ENCODE data around the gene PTPRC. TPM values are rescaled to one million over a fixed set of nuclear protein-coding genes. Genes with fewer than 3 reads are reported as not detected.

Gene PTPRC
- total and polyA plus RNA-seq, 2 donors (not counting 3 experiments of a cell fraction or from before 2014, with no cell fraction given) = not detected

DNA sequence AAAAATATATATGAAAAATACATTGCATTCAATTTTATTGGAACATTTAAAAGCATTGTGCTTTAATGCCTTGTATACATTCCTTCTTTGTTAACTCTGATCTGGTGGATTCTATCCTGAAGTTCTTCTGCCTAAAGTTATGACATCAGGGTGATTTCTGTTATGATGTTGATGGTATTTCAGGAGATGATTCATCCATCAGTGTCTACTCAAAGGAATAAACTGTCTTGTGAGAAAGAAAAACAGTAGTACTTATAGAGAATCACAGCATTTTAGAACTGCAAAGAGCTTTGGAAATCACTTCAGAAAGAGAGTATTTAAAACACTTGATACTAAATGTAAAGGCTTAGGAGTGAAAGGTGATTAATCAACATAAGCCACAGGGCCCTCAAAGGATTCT lies 155.7 kb downstream of the PTPRC start:
- H3K4me1 ChIP-seq (ENCODE audit: control insufficient read depth, extremely low read depth, insufficient read depth, low read length) = no peaks in the 10 kb centered on the region
- no peak overlapping the region for H2AFZ ChIP-seq (ENCODE audit: low read depth, low read length)
- H3K9ac ChIP-seq (replicated peaks; ENCODE audit: extremely low read depth, insufficient read depth, low read length) = no peak overlapping the region
- no peaks in the 10 kb centered on the region for H3K79me2 ChIP-seq (ENCODE audit: control insufficient read depth, insufficient read depth, low read length)
- peak; percentile 74 for FAIRE-seq
- H3K4me2 ChIP-seq (ENCODE audit: insufficient read depth, low read length) = no peak overlapping the region
- intact Hi-C loops (cut with micrococcal nuclease) (no loop called here), dilution Hi-C loops (cut with MboI; ENCODE audit: extremely low pct_ligation_motif_present, low sequenced_read_pairs) (no loop called here)
- H3K4me3 ChIP-seq (replicated peaks in 1 of 3; ENCODE audit: insufficient read depth in 1 of 3, low read depth in 1 of 3, low read length in 3 of 3) = no peak overlapping the region
- TF ChIP-seq, protein P1, sequence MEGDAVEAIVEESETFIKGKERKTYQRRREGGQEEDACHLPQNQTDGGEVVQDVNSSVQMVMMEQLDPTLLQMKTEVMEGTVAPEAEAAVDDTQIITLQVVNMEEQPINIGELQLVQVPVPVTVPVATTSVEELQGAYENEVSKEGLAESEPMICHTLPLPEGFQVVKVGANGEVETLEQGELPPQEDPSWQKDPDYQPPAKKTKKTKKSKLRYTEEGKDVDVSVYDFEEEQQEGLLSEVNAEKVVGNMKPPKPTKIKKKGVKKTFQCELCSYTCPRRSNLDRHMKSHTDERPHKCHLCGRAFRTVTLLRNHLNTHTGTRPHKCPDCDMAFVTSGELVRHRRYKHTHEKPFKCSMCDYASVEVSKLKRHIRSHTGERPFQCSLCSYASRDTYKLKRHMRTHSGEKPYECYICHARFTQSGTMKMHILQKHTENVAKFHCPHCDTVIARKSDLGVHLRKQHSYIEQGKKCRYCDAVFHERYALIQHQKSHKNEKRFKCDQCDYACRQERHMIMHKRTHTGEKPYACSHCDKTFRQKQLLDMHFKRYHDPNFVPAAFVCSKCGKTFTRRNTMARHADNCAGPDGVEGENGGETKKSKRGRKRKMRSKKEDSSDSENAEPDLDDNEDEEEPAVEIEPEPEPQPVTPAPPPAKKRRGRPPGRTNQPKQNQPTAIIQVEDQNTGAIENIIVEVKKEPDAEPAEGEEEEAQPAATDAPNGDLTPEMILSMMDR (IDR thresholded peaks at IDR 0.05; ENCODE audit: extremely low read depth in 1 of 2, insufficient read depth in 1 of 2, low read depth in 1 of 2, low read length in 2 of 2) = no peak
- TF ChIP-seq FOS (IDR thresholded peaks at IDR 0.05; ENCODE audit: borderline replicate concordance, insufficient read depth, low read length) = peak; percentile 68
- TF ChIP-seq JUN (IDR thresholded peaks at IDR 0.05; ENCODE audit: borderline replicate concordance, insufficient read depth, insufficient read length, low read depth) = peak; percentile 34
- H3K27ac ChIP-seq (ENCODE audit: insufficient read depth, low read depth, low read length) = no peak overlapping the region
- H3K9me3 ChIP-seq (replicated peaks; ENCODE audit: control insufficient read depth, insufficient read depth, low read length) = no peaks in the 10 kb centered on the region
- ChIA-PET CTCF (interaction anchor here (1.0 kb wide), 1 partner anchor 11 kb away, joined by 5 read pairs; no protein-coding TSS in a partner anchor), POLR2A (no interaction called here)
- no peaks in the 10 kb centered on the region for H3K9me1 ChIP-seq (replicated peaks; ENCODE audit: control insufficient read depth, extremely low read depth, insufficient read depth, low read length)
- peak; percentile 55 for DNase-seq (ENCODE audit: low read depth, low spot score)
- H3K27me3 ChIP-seq (ENCODE audit: control insufficient read depth in 2 of 2, insufficient read depth in 2 of 2, low read length in 2 of 2) = no peaks in the 10 kb centered on the region
- no TSS peak for BruUV-seq (replicated peaks)
- H3K36me3 ChIP-seq (ENCODE audit: control insufficient read depth in 2 of 2, extremely low read depth in 1 of 2, insufficient read depth in 2 of 2, low read length in 2 of 2) = no peaks in the 10 kb centered on the region
- H4K20me1 ChIP-seq (replicated peaks; ENCODE audit: control insufficient read depth, extremely low read depth, insufficient read depth, low read length) = no peaks in the 10 kb centered on the region

DNA sequence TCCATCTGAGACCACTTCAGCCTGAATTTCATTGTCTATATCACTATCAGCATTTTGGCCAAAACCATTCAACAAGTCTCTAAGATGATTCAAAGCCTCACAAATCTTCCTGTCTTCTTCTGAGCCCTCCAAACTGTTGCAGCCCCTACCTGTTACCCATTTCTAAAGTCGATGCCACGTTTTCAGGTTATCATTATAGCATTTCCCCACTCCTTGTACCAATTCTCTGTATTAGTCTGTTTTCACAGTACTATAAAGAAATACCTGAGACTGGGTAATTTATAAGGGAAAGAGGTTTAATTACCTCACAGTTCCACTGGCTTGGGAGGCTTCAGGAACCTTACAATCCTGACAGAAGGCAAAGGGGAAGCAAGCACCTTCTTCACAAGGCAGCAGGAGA lies 158.8 kb downstream of the PTPRC start:
- H3K9me3 ChIP-seq (replicated peaks; ENCODE audit: control insufficient read depth, insufficient read depth, low read length) = no peaks in the 10 kb centered on the region
- no peak overlapping the region for H3K9ac ChIP-seq (replicated peaks; ENCODE audit: extremely low read depth, insufficient read depth, low read length)
- no peak overlapping the region for H2AFZ ChIP-seq (ENCODE audit: low read depth, low read length)
- no peaks in the 10 kb centered on the region for H3K36me3 ChIP-seq (ENCODE audit: control insufficient read depth in 2 of 2, extremely low read depth in 1 of 2, insufficient read depth in 2 of 2, low read length in 2 of 2)
- H3K4me3 ChIP-seq (replicated peaks in 1 of 3; ENCODE audit: insufficient read depth in 1 of 3, low read depth in 1 of 3, low read length in 3 of 3) = no peak overlapping the region
- intact Hi-C loops (cut with micrococcal nuclease) (no loop called here), dilution Hi-C loops (cut with MboI; ENCODE audit: extremely low pct_ligation_motif_present, low sequenced_read_pairs) (no loop called here)
- POLR2A ChIA-PET = no interaction called here
- H3K79me2 ChIP-seq (ENCODE audit: control insufficient read depth, insufficient read depth, low read length) = no peaks in the 10 kb centered on the region
- no peaks in the 10 kb centered on the region for H3K27me3 ChIP-seq (ENCODE audit: control insufficient read depth in 2 of 2, insufficient read depth in 2 of 2, low read length in 2 of 2)
- TF ChIP-seq GATA2 (IDR thresholded peaks at IDR 0.05; ENCODE audit: insufficient read depth, insufficient read length, low read depth, low read length) = no peak
- TF ChIP-seq EZH2 (IDR thresholded peaks at IDR 0.05; ENCODE audit: borderline replicate concordance, low read depth, low read length, severe bottlenecking) = no peak
- TF ChIP-seq, protein P1 (IDR thresholded peaks at IDR 0.05; ENCODE audit: extremely low read depth in 1 of 2, insufficient read depth in 1 of 2, low read depth in 1 of 2, low read length in 2 of 2) = no peak
- no peak for TF ChIP-seq MYC (IDR thresholded peaks at IDR 0.05; ENCODE audit: low read depth, low read length)
- no peak for TF ChIP-seq POLR2AphosphoS5 (IDR thresholded peaks at IDR 0.05; ENCODE audit: insufficient read depth, low read depth, low read length)
- no peak for TF ChIP-seq FOS (IDR thresholded peaks at IDR 0.05; ENCODE audit: borderline replicate concordance, insufficient read depth, low read length)
- no peak for TF ChIP-seq POLR2A (IDR thresholded peaks at IDR 0.05; ENCODE audit: low read depth, low read length)
- H4K20me1 ChIP-seq (replicated peaks; ENCODE audit: control insufficient read depth, extremely low read depth, insufficient read depth, low read length) = no peaks in the 10 kb centered on the region
- FAIRE-seq (no peak), DNase-seq (ENCODE audit: low read depth, low spot score) (no peak)
- CTCF ChIA-PET = no interaction called here
- H3K4me2 ChIP-seq (ENCODE audit: insufficient read depth, low read length) = no peak overlapping the region
- BruUV-seq (replicated peaks) = no TSS peak
- H3K27ac ChIP-seq (ENCODE audit: insufficient read depth, low read depth, low read length) = no peak overlapping the region
- H3K4me1 ChIP-seq (ENCODE audit: control insufficient read depth, extremely low read depth, insufficient read depth, low read length) = no peaks in the 10 kb centered on the region
- H3K9me1 ChIP-seq (replicated peaks; ENCODE audit: control insufficient read depth, extremely low read depth, insufficient read depth, low read length) = no peaks in the 10 kb centered on the region
